ENCODE measurements around the gene RYR2. TPM values are rescaled to one million over a fixed set of nuclear protein-coding genes. Genes with fewer than 3 reads are reported as not detected.

The RYR2 gene
- total RNA-seq, 2 donors from 2014 or later: 59.0 to 75.9 TPM

DNA sequence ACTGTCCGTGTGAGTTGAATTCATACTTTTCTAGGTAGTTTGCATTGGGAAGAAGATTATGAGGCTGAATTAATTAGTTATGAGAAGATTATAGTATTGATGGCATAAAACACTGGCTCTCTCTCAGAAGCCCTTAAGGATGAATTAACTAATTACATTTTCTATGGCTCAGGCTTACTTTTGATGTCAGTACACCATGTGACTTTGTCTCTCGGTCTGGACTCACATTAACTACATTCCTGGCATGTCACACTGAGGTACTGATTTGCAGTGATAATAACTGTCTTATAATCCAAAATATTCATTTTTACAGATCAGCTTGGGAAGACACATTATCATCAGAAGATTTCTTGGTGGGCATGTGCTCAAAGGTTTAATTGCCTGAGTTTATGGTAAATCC is 486.6 kb downstream of the RYR2 start:
- no peak for ATAC-seq (ENCODE audit: insufficient number of reproducible peaks, low FRiP score, low read depth)
- Histone ChIP-seq H3K9me3 (no peaks in the 10 kb centered on the region), H3K4me3 (no peak overlapping the region), H3K27ac (no peak overlapping the region), H3K36me3 (no peaks in the 10 kb centered on the region), H3K27me3 (replicated peaks; ENCODE audit: insufficient read depth) (no peaks in the 10 kb centered on the region), H3K4me1 (ENCODE audit: control insufficient read depth in 1 of 2, low read depth in 2 of 2) (no peaks in the 10 kb centered on the region)
- DNase-seq (ENCODE audit: low spot score): no peak
- TF ChIP-seq, protein P1, sequence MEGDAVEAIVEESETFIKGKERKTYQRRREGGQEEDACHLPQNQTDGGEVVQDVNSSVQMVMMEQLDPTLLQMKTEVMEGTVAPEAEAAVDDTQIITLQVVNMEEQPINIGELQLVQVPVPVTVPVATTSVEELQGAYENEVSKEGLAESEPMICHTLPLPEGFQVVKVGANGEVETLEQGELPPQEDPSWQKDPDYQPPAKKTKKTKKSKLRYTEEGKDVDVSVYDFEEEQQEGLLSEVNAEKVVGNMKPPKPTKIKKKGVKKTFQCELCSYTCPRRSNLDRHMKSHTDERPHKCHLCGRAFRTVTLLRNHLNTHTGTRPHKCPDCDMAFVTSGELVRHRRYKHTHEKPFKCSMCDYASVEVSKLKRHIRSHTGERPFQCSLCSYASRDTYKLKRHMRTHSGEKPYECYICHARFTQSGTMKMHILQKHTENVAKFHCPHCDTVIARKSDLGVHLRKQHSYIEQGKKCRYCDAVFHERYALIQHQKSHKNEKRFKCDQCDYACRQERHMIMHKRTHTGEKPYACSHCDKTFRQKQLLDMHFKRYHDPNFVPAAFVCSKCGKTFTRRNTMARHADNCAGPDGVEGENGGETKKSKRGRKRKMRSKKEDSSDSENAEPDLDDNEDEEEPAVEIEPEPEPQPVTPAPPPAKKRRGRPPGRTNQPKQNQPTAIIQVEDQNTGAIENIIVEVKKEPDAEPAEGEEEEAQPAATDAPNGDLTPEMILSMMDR (IDR thresholded peaks at IDR 0.05): no peak

DNA sequence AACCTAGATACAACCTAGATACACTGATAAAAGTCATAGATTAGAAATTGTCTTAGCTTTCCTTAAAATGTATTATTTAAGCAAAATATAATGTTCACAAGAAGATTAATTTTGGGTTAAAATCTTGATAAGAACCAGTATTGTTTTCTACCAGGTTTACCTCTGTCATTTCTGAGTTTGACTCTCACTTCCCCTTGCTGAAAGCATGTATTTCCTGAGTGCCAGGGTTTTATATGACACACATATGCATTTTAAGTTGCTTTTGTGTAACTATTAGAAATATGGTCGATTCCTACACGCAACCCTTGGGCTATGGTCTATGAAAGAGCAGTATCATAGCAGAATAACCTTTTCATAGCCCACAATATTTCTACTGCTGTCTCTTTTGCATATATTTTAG is 497.1 kb downstream of the RYR2 start:
- TF ChIP-seq, protein P1 (IDR thresholded peaks at IDR 0.05): no peak
- no peaks in the 10 kb centered on the region for H3K4me1 ChIP-seq (ENCODE audit: control insufficient read depth in 1 of 2, low read depth in 2 of 2)
- no peaks in the 10 kb centered on the region for H3K9me3 ChIP-seq
- DNase-seq (ENCODE audit: low spot score): no peak
- H3K4me3 ChIP-seq: no peak overlapping the region
- H3K36me3 ChIP-seq: no peaks in the 10 kb centered on the region
- no peak for ATAC-seq (ENCODE audit: insufficient number of reproducible peaks, low FRiP score, low read depth)
- H3K27me3 ChIP-seq (replicated peaks; ENCODE audit: insufficient read depth): no peaks in the 10 kb centered on the region
- H3K27ac ChIP-seq: no peak overlapping the region

DNA sequence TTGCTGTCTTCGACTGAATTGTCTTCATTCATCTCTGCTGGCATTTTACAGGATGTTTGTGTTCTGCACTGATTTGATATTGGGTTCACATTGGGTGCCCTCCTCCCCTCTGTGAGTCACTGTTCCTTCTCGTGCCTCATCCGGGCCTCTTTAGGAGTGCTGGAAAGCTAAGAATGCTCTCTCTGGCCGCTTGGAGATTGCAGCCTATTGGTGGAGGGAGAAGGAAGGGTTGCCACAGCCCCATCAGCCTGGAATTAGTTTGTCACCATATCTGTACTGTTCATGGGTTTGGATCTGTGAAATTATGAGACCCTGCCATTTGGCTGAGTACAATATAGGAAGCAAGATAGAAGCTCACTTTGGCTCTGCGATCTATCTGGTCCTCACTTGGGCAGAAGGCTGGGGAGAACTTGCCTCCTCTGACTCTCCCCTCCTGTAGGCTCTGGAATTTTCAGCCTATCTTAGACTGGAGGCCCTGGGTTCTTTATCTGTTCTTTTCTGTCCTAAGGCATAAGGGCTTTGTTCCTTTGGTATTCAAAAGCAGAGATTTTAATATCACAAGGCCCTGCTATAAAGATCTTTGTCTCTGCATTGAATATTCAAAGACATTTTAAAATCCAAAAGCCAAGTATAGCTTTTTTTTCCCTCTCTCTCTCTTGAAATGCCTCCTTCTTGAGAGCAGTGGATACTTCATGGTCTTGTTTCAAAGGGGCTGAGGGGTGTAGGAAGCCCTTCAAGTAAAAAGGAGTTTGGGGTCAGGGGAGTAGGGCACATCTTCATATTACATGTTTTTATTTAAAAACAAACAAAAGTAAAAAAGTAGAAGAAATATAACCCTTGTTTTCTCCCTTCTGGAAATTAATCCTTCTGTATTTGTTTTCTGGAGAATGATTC is 500.8 kb downstream of the RYR2 start:
- H3K27me3 ChIP-seq (replicated peaks; ENCODE audit: insufficient read depth): no peaks in the 10 kb centered on the region
- H3K27ac ChIP-seq: no peak overlapping the region
- no peaks in the 10 kb centered on the region for H3K9me3 ChIP-seq
- H3K36me3 ChIP-seq: no peaks in the 10 kb centered on the region
- TF ChIP-seq, protein P1 (IDR thresholded peaks at IDR 0.05): no peak
- H3K4me1 ChIP-seq (ENCODE audit: control insufficient read depth in 1 of 2, low read depth in 2 of 2): no peaks in the 10 kb centered on the region
- ATAC-seq (ENCODE audit: insufficient number of reproducible peaks, low FRiP score, low read depth): no peak
- no peak for DNase-seq (ENCODE audit: low spot score)
- H3K4me3 ChIP-seq: no peak overlapping the region

DNA sequence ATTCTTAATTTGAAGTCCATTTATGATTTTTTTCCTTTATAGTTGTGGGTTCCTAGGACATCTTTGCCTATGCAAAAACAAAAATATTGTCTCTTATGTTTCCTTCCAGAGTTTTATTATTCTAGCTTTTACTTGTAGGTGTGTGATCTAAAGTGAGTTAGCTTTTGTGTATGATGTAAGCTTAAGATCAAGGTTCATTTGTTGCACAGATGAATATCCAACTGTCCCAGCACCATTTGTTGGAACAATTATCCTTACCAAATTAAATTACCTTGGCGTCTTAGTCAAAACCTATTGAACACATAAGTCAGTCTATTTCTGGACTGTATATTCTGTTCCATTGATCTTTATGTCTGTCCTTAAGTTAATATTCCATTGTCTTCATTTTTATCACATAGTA is 511.1 kb downstream of the RYR2 start:
- Histone ChIP-seq H3K27ac (no peak overlapping the region), H3K9me3 (no peaks in the 10 kb centered on the region), H3K36me3 (peaks cover 3% of the 10 kb centered on the region), H3K27me3 (replicated peaks; ENCODE audit: insufficient read depth) (no peaks in the 10 kb centered on the region), H3K4me1 (ENCODE audit: control insufficient read depth in 1 of 2, low read depth in 2 of 2) (no peaks in the 10 kb centered on the region), H3K4me3 (no peak overlapping the region)
- TF ChIP-seq, protein P1 (IDR thresholded peaks at IDR 0.05): no peak
- ATAC-seq (ENCODE audit: insufficient number of reproducible peaks, low FRiP score, low read depth): no peak
- DNase-seq (ENCODE audit: low spot score): no peak

DNA sequence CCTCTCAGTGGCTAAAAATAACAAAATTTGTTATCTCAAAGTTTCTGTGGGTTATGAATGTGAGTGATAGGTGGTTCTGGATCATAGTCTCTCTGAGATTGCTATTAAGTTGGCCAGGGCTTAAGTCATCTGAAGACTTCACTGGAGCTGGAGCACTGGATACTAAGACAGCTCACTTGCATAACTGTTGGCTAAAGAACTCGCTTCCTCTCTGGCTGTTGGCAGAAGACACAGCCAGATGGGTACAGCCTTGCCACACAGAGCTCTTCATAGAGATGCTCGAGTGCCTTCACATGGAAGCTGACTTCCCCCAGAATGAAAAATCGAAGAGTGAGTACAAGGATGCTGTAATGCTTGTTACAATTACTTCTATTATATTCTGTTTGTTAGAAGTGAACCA is 514.9 kb downstream of the RYR2 start:
- no peaks in the 10 kb centered on the region for H3K36me3 ChIP-seq
- no peak for DNase-seq (ENCODE audit: low spot score)
- H3K27ac ChIP-seq: no peak overlapping the region
- no peaks in the 10 kb centered on the region for H3K27me3 ChIP-seq (replicated peaks; ENCODE audit: insufficient read depth)
- peaks cover 0 to 10% of the 10 kb centered on the region in 2 donors for H3K4me1 ChIP-seq (ENCODE audit: control insufficient read depth in 1 of 2, low read depth in 2 of 2)
- H3K9me3 ChIP-seq: no peaks in the 10 kb centered on the region
- no peak overlapping the region for H3K4me3 ChIP-seq
- no peak for ATAC-seq (ENCODE audit: insufficient number of reproducible peaks, low FRiP score, low read depth)
- TF ChIP-seq, protein P1 (IDR thresholded peaks at IDR 0.05): no peak
